ENCODE measurements around the gene SRSF7.
"Not testable (repeated sequence)": the region's sequence is repeated elsewhere in the genome, so short reads cannot be mapped to it uniquely, and the experiment has no call there.

Gene SRSF7

GRCh38 chr2:38740851-38741731, 10.1 kb downstream of the SRSF7 start:
- no peak overlapping the region for H3K4me3 ChIP-seq (ENCODE audit: low read depth, low read length)
- no peak for DNase-seq (ENCODE audit: low read depth)
- peak; percentile 23 for TF ChIP-seq CTCF (IDR thresholded peaks at IDR 0.05; ENCODE audit: low read depth, low read length, missing control alignments)

GRCh38 chr2:38739524-38739923, 11.6 kb downstream of the SRSF7 start:
- H3K4me3 ChIP-seq (ENCODE audit: low read depth, low read length): no peak overlapping the region
- DNase-seq (ENCODE audit: low read depth): no peak

DNA sequence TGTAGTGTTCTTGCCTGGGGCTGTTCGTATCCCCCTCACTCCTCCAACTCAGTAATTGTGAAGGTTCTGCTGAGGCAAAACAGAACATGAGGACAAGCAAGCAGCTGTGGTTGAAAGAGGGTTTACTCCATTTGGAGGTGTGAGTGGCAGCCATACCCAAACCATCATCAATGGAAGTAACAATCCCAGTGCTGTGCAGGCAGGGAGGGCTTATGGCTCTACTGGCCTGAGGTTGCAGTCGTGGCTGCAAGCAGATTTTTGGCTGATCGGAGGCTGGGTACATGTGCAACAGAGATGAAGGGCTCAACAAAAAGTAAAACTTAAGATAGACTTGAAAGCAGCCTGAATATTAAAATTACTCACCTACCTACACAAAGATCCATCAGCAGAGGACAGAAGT, 13.2 kb downstream of the SRSF7 start:
- no peak for DNase-seq (ENCODE audit: low read depth)
- no peak for TF ChIP-seq CTCF (IDR thresholded peaks at IDR 0.05; ENCODE audit: low read depth, low read length, missing control alignments)
- H3K4me3 ChIP-seq (ENCODE audit: low read depth, low read length): no peak overlapping the region

More at GRCh38 chr2:38739524-38739923, 11.6 kb downstream of the SRSF7 start:
- no peak for TF ChIP-seq CTCF (IDR thresholded peaks at IDR 0.05; ENCODE audit: low read depth, low read length, missing control alignments)

DNA sequence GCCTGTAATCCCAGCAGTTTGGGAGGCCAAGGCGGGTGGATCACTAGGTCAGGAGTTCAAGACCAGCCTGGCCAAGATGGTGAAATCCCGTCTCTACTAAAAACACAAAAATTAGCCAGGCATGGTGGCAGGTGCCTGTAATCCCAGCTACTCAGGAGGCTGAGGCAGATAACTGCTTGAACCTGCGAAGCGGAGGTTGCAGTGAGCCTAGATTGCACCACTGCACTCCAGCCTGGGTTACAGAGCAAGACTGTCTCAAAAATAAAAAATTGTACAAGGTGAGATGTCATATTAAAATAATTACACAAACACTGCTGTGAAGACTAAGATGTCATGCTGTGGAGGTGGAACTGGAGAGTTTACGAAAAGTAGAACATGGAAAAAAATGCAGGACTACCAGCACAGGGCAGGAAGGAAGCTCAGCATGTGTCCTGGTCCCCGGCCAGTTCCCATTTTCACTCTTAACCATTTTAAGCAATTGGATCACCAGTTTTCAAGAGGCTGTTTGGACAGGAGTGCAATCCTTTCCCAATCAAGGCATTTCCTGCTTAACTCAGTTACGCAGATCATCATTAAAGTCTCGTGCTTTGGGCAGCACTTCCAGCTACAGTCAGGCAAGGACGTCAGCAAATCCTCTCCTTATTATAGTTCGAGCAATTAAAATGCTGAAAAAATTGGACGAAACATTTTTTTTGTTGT, 14.0 kb downstream of the SRSF7 start:
- DNase-seq (ENCODE audit: low read depth): not testable (repeated sequence)

GRCh38 chr2:38735999-38736320, 15.2 kb downstream of the SRSF7 start:
- no peak overlapping the region for H3K4me3 ChIP-seq (ENCODE audit: low read depth, low read length)
- no peak for DNase-seq (ENCODE audit: low read depth)
- no peak for TF ChIP-seq CTCF (IDR thresholded peaks at IDR 0.05; ENCODE audit: low read depth, low read length, missing control alignments)

More for the DNA sequence above, 14.0 kb downstream of the SRSF7 start:
- not testable (repeated sequence) for H3K4me3 ChIP-seq (ENCODE audit: low read depth, low read length)

DNA sequence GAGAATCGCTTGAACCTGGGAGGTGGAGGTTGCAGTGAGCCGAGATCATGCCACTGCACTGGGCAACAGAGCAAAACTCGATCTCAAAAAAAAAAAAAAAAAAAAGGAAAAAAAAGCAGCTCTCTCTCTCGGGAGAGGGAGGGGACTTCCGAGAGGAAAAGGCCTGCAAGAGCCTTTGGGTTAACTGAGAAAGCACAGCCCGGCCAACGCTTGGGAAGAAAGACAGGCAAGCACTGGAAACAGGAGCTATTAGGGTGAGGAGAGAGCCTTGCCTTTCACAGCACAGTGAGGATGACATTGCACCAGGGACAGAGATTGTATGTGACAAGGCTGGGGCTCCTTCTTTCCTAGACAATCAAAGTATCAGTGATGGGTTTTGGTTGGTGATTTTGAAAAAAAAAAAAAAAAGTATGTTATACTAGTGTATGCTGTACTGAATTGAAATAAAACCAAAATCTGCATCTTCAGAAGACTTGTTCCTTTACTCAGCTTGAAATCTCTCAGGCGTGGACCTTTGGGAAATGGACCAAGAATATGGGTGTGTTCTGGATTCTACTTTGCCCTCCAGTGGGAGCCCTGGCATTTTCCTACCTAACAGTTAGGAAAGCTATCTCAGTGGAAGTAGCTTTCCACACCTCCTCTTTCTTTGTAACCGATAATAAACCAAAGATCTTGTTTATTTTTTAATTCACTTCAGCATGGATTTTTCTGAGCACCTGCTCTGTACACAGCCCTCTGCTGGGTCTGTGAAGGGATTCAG, 16.7 kb downstream of the SRSF7 start:
- TF ChIP-seq CTCF (IDR thresholded peaks at IDR 0.05; ENCODE audit: low read depth, low read length, missing control alignments): no peak
- H3K4me3 ChIP-seq (ENCODE audit: low read depth, low read length): no peak overlapping the region
- DNase-seq (ENCODE audit: low read depth): no peak
